Right lung (tissue), 5 donors: ENCODE measurements around the gene ACSS1. TPM values are rescaled to one million over a fixed set of nuclear protein-coding genes. Genes with fewer than 3 reads are reported as not detected.

Experiments used
- DNase-seq, 2 donors: peaks; one replicate each; pipeline ENCODE4 v3.0.0-alpha.2; 2013
- polyA plus RNA-seq, 5 donors: library from polyadenylated mRNA; unstranded; fragments of 120-200 nt; gene quantifications; one replicate each; pipeline versions ENCODE4 v1.2.1 to v1.2.3, GENCODE V29; 2013; ENCODE audit warnings: inconsistent platforms in 1 of 5, low replicate concordance in 1 of 5; ENCODE audit not compliant: insufficient read length in 5 of 5, insufficient read depth in 1 of 5

ACSS1 gene
- polyA plus RNA-seq, 5 donors: 36.0 to 45.9 (median 39.1) TPM

DNA sequence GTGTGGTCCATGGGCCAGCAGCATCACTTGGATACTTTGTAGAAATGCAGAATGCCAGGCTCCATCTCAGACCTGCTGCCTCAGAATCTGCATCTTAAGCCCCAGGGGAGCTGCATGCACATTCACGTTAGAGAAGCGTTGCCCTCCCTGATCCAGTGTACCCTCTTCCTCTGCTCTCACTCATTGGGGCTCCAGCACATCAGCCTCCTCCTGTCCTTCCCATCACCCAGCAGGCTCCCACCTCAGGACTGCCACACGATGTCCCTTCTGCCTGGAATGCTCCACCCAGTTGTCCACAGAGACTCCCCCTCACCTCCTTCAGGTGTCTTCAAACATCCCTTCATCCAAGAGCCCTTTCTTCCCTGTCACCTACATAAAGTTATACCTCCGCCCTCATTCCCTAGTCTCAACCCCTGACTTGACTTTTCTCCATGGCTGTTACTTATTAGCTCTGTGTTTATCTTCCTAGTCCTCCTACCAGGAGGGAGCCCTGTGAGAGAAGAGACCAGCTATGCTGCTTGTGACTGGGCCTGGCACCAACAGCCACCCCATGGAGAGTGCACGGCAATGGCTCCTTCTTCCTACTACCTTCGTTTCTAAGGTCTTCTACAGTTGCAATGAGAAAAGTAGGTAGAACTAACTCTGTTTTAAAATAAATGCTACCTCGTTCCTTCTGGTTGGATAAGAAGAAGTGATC lies 3.3 kb upstream of the ACSS1 start:
- DNase-seq: no peak

DNA sequence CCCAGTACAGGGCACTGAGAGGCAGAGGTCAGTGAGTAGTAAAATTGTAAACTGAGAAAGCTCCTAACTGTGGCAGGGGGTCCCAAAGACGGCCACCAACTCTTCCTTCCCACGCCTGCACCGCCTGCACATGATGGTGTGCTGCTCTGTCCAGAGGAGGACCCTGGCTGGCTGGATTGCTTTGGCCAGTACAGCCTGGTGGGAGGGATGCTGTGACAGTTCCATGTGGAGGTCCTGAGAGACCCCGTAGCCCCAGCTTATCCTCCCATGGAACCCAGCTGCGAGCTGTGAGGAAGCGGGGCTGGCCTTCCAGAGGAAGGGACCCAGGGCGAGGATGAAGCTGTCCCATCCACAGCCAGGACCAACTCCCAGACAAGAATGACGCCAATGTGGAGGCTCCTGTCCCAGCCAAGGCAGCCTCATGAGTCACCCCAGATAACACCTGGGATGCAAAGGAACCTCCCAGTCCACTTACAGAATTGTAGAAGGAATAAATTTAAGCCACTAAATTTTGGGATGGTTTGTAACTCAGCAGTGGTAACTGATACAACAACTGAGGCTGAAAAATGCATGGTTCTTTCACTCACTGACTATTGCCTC lies 2.0 kb upstream of the ACSS1 start:
- no peak for DNase-seq

DNA sequence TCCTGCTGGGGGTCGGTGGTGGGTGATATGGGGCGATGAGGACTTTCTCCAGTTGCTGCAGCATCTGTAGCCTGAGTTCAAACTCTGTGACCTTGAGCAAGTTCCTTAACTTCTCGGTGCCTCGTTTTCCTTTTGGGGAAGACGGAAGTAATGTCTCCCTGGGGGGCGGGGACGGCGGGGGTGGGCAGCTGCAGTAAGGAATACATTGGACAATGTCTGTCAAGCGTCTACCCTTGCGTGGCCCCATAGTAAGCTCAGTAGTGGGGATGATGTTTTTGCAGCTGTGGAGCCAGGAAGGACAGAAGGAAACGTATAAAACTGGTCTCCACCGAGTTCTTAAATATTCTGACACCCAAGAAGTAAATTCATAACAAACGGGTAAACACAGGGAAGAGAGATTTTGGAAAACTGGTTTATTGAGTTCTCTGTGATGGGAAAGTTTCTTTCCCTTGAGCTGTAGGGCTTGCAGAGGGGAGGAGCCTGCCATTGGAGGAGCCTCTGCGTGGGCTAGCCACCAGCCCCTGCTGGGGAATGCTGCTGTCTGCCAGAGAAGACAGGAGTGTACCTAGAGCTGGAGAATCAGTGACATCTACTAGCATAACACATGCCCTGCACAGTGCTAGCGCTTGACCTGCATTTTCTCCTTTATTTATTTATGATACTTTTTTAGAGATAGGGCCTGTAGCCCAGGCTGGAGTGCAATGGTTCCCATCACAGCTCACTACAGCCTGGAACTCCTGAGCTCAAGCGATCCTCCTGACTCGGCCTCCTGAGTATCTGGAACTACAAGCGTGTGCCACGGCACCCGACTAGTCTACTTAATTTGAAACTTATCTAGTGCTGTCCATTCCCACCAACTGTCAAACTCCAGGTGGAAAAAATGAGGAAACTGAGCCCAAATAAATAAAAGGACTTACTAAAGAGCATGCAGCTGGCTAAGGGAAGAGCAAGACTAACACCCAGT lies 1.2 kb upstream of the ACSS1 start:
- no peak for DNase-seq

DNA sequence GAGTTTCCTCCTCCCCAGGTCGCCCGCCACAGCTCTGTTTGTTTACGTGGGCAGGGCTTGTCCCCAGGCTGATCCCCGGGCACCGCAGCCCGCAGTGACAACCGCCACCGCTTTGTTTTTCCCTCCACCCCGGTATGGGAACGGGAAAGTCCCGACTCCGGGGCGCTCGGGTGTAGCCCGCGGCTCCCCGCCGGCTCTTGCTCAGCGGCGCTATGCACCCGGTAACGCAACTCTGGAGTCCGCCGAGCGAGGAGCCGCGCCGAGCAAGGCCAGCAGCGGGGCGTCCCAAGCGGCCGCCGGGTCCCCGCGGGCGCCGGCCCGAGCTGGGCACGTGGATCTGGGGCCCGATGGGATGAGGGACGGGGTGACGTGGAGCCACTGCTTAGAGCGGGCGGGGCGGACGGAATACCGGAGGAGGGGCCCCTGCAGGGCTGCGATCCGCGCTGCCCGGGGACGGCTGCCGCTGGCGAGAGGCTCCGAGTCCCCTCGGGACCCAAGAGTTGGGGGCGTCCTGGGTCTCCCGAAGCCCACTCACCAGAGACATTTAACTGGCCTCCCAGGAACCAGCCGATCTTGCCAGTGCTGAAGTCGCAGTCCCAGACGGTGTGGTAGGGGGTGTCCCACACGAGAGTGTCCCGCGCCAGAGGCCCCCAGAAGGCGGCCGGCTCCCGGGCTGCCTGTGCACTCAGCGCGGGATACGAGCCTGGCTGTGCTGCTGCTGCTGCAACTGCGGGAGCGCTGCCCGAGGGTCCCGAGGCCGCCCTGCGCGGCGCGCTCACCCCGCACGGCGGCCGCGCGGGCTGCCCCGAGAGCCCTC lies 497 bp downstream of the ACSS1 start:
- peak; percentile 66 to 68 for DNase-seq

DNA sequence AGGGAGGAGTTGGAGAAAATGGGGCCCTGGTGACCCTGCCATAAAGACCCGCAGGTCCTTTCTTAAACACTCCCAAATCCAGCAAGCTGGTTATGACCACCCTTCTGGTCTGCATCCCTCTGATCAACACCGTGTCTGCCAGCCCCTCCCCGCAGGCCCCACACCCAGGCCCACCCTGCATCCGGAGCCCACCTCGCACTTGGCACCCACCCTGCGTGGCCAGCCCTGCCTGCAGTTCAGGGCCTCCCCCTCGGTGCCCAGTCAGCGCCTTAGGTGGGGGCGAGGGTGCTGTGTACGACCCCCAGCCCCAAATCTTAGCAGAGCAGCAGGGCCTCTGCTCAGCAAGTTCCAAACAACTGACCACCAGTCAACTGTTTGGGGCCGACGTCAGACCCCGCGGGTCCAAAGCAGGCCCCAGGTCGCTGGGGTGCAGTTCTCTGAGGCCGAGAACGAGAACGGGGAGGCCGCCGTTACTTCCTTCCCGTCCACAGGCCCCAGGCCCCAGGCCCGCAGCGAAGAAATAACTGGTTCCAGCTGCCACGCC lies 1.2 kb downstream of the ACSS1 start:
- DNase-seq: no peak

DNA sequence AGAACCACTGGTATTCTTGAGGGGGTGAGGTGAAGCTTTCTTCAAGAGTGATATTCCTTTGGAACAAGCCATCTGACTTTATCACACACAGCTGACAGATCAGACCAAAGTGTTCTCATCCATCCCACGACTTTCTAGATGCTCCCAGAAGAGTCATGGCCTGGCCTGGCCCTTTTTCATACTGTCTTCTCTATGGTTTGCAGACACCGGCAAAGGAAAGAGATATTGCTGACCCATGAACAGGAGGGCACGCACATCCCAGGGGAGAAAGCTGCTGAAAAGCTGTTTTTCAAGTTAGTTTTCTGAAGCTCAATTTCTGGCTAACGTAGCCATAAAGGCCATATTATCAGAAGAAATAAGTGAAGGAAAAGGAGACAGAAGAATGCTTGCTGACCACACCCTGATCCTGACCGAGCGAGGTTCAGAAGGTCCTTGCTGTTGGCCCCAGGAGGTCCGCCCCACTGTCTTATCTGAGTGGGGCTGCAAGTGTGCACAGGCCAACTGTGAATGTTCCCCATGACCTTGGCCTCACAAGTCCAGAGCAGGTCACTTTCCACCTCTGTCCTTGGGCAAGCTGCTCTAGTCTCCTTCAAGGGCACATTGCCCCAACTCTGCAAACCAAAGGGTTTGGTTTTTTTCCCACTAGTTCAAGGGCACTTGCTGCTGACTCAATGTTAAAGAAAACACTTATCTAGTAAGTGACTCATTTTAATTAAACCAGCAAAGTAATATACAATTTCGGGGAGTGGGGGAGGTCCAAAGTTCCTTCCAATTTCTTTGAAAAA lies 2.0 kb downstream of the ACSS1 start:
- no peak for DNase-seq

DNA sequence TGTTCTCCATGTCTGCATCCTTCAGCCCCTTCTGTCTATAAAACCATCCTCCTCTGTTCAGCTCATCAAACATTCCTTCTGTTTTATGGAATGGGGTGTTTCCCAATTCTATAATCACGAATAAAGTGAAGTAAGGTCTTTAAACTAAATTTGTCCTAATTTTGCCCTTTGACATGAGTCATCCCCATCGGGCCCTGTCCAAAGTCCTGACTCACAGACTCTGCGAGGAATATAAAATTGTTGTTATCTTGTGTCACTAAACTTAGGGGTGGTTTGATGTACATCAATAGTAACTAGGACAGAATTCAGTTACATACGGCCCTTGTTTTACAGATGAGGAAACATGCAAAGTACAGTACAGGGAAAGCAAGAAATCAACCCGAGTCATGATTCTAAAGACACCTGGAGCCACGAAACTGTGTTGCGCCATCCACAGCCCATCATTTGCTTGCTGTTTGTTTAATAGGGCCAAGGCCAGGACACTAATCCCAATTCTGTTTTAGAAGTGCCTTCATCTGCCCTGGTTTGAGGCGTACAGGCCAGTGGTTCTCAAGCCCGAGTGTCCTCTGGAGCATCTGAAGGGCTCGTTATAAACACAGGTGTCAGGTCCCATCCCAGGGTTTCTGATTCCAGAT lies 2.8 kb downstream of the ACSS1 start:
- no peak for DNase-seq

DNA sequence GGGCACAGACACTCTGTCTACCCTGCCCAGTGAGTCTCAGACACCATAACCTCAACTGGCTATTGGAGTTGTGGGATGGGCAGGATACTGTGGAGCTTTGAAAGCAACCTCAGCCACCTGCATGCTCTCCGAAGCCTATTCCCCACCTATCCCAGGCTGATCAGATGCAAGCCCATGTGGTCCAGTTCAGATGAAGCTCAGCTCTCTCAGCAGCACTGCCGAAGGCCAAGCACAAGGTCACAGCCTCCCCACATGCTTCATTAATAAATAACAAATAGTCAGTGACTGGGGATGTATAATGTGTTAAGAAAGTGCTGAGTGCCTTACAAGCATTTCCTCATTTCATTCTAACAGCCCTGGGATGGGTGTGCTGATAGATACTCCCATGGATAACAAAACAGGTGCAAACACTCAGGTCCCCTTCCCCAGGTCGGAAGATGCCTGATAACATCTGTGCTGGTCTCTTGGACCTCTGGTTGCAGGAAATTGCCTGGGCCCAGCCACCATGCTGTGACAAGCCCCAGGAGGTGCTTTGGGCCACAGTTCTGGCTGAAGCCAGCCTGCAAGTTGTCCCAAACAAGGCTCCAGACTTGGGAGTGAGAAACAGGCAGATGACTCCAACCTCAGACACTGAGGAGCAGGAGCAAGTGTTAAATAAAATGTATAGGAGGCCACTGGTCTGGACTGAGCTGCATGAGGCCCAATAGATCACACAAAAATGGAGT lies 3.7 kb downstream of the ACSS1 start:
- DNase-seq: no peak

DNA sequence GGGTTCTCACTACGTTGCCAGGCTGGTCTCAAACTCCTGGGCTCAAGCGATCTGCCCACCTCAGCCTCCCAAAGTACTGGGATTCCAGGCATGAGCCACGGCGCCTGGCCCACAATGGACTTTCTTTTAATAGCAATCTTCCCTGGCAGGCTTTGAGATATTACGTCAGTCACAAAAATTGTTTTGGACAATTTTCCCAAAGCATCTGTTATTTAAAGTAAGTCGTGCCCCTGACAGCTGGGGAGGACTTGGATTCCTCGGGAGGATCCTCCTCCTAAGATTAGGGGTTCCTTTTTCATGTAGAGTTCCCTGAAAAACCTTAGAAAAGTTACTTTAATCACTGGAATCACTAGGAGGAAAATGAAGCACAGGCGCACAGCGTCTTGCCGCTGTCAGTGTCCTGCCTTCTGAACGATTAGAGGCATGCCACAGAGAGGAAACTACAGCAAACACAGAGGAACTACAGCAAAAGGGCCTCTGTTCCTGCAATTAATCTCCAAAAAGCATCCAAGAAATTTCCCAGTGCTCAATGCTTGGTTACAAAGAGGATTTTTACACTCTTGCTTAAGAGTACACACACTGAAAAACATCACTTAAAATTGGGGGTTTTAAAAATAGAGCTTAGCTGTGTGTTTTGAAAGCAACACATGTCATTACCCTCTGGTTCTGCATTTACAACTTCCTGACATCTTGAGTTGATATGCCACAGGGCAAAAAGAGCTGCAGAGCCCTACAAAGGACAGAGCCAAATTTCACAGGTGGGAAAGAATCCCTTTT lies 4.5 kb downstream of the ACSS1 start:
- peak; percentile 81 to 89 for DNase-seq

DNA sequence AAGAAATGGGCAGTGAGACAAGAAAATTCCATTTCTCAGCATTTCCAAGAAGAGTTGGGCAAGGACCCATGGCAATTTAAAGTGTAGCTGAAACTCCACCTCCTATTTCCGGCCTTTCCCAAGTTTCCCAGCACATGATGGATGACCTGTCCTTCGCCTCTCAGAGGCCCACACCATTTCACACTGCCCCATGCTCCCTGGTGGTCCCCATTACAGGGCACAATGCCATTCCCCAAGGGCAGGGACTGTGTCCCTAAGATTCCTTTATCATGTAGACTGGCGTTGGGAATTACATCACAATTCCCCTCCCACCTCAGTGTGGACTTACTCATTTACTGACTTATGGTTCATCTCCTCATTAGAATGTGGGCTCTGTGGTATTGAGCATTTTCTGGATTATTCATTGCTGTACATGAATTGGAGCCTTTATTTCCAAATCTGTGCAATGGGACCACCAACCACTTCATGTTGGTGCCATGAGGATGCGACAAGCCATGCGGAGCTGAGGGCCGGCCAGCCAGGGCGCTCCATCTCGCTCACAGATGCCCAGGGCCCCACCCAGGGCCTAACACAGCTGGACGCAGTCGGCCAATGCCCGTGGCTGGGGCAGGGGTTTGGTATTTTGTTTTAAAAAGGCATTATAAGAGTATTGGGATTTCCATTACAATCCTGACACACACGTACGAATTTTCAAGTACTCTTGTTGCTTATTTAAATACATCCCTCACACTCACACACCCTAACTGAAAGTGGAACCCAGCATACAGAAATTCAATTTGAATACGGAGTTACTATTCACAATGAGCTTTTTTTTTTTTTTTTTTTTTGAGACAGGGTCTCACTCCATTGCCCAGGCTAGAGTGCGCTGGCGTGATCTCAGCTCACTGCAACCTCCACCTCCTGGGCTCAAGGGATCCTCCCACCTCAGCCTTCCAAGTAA lies 5.4 kb downstream of the ACSS1 start:
- peak; percentile 82 to 88 for DNase-seq

DNA sequence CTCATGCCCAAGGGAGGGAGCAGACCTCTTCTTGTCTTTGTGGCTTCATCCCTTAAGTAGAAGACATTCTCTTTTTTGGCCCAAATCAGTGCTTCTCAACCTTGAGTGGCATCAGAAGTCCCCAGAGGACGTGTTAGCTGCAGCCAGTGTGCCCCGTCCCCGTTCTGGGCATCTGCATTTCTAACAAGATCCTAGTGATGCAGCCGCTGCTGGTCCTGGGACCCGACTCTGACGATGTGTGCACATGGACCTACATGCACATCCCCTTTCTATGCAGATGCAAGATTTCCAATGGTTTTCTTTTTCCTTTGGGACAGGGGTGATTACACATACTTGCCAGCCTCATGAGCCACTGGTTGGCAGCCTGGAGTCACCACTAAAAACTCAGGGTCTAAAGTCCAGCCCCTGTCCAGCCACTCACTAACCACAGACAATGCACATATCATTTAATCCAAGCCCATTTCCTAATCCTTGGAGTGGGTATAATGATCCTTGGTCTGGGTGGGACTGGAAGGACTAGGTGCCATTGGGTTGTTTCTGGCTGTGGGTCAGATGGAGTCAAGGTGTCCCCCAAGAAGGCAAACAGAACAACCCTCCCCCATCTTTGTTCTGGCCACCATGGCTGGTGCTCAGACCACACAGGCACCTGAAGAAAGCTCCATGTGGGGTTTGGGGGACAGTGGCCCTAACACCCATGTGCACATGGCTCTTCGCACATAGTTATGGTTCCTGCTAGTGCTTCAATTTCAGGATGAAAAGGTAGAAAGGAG lies 6.4 kb downstream of the ACSS1 start:
- DNase-seq: no peak

DNA sequence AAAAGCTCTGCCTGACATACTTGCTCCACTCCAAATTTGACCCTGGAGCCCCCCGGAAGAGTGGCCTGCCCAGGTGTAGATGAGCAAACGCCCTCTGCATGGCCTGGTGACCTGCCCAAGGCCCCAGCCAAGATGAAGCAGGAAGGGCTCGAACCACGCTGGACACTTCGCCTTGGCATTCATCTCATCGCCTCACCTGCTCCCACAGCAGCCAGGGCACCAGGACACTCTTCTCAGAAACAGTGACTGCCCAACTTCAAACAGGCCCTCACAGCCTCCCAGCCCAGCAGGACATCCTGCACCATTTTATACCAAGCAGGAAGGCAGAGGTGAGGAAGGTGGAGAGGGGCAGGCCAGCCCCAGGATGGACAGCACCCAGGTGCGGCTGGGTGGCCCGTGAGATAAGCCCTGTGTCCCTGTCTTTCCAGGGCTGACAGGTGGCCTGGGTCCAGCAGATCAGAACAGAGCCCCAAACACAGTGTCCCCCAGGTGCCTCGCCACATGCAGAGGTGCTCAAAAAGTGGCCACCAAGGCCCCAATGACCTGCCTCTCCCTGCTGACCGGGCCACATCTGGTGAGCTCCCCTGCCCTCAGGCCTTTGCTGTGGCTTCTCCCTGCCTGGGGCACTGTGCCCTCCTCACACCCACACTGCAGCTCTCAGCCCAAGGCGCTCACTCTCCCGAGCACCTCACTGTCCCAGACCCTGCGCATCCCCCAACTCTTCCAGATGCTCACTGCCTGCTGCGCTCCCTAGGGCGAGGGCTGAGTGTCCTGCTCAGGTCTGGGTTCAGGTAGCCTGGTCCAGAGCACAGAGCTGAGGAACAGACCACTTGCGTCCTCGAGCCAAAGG lies 7.2 kb downstream of the ACSS1 start:
- no peak for DNase-seq

DNA sequence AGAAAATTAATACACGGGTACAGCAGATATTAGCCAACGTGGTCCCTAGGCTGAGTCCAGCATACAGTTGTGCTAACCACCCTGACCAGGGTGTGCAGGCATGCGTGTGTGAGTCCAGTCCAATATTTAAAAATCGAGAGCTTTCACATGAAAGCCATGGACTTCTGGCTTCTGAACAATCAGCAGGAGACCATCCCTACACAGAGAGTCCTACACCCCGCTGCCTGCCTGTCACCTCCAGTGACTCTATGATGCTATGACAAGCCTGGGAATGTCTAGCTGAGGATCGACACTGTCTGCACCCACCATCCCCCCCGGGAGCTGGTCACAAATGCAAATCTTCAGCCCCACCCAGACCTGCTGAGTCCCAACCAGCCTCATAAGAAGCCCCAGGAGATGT lies 7.9 kb downstream of the ACSS1 start:
- no peak for DNase-seq

DNA sequence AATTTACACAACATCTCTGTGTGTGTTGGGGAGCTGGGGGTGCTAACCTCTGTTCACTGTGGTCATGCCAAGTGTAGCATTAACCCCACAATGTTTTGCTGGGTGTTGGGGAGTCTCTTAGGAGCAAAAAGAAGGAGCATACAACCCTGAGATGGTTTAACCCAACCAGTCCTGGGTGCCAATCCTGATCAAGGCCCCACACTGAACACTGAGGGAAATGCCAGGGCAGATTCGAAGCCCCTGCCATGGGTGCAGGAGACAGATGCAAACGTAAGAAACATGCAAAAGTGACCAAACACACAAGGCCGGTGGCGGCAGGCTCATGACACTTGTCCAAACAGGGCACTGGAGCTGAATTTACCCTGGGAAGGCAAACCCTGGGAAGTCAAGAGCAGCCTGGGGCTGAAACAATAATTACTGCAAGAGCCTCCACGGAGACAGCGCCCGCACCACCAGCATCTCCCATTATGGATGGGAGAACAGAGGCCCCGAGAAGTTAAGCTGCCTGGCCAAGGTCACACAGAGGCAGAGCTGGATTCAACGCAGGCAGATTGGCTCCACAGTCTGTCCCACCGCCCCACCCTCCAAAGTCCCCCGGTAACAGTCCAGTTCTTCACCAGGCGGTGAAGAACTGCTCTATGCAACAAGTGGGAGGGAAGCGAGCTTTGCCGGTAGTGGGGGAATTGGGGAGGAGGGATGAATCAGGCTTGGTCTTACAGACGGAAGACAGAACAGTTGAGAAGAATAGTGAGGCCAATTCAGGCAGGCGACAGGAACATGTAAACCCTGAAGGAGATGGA lies 8.5 kb downstream of the ACSS1 start:
- DNase-seq: no peak

DNA sequence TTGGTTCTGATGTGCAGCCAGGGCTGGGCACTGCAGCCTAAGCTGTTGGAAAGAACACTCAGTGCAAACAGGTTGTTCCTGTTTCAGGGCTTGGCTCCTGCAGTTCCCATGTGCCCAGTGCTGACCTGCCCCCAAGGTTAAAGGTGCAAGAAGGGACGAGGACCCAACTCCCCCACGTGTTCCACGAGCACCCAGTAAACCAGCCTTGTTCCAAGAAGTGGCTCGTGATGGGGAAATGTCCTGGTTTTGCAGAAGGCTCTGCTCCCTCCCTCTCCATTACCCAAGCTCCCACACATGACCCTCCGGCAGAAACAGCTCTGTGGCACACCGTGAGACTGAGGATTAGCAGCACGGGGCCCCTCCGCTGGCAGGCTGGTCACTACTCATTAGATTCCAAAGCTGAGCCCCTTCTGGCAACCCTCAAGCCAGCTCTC lies 9.4 kb downstream of the ACSS1 start:
- no peak for DNase-seq
